GM12892 (cell line): Measurements from ENCODE around the gene WWOX.

Source experiments
- POLR2A ChIP-seq: IDR thresholded peaks from 2 replicates; pipeline ENCODE4 v1.6.1; 2011; ENCODE audit warnings: low read depth, low read length, control low read depth
- POLR2AphosphoS5 ChIP-seq: IDR thresholded peaks from 2 replicates; pipeline ENCODE4 v1.6.1; 2011; ENCODE audit warnings: low read depth, low read length, control low read depth
- TAF1 ChIP-seq: IDR thresholded peaks from 2 replicates; pipeline ENCODE4 v1.6.1; 2011; ENCODE audit warnings: low read depth, mild to moderate bottlenecking, control low read depth, low read length, borderline replicate concordance

DNA sequence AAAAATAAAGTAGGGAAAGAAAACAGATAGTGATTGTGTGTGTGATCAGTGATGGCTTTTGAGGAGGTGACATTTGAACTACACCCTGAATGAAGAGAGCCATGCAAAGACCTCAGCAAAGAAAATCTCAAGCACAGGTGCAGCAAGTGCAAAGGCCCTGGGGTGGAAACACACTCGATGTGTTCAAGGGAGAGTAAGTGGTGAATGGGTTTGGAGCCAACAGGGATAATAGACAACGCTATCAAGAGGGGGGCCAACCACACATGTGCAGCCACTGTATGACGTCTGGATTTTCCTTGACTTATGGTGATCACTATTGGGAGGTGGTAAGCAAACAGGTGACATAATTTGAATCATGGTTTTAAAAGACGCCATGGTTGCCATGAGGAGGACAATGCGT lies 564.2 kb downstream of the WWOX start:
- no peak for TF ChIP-seq POLR2A
- TF ChIP-seq TAF1: no peak
- TF ChIP-seq POLR2AphosphoS5: no peak
